GM12891 (cell line): ENCODE measurements around the gene AXIN1.

ENCODE experiments used
- POLR2A ChIP-seq: IDR thresholded peaks from 2 replicates; pipeline ENCODE4 v1.6.1; 2011; ENCODE audit warnings: low read depth, low read length, control low read depth
- POLR2AphosphoS5 ChIP-seq: IDR thresholded peaks from 2 replicates; pipeline ENCODE4 v1.6.1; 2011; ENCODE audit warnings: low read depth, low read length, control low read depth
- POU2F2 ChIP-seq: IDR thresholded peaks from 2 replicates; pipeline ENCODE4 v1.6.1; 2011; ENCODE audit warnings: low read depth, mild to moderate bottlenecking, control low read depth, low read length, moderate library complexity
- SPI1 ChIP-seq: IDR thresholded peaks from 2 replicates; pipeline ENCODE4 v1.6.1; 2011; ENCODE audit warnings: low read depth, low read length, control low read depth
- TAF1 ChIP-seq: IDR thresholded peaks from 2 replicates; pipeline ENCODE4 v1.6.1; 2011; ENCODE audit warnings: low read depth, low read length, control low read depth

DNA sequence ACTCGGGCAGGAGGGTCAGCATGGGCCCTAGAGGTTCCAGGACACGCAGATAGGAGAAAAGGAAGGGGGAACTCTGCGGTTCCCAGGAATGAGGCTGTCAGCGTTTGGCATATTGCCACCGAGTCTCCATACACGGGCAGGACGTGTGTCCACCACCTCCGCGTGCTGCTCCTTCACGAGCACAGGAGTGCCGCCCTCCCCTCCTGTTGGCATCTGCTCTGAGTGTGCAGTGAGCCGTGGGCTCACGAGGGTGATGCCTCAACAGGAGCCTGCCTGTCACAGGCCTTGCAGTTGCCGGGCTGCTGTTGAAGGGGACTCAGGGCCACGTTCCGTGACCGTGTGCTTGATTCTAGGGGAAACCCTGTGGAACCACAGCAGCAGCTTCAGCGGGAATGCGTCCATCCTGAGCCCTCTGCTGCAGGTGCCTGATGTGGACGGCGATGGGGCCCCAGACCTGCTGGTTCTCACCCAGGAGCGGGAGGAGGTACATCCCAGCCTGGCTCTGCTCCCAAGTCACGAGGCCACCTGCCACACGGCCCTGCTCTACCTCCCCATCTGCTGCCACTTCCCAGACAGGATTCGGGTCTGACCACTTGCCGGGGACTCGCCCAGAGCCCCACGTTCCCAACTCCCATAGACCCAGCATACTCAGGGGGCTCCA lies 91.4 kb downstream of the AXIN1 start:
- TF ChIP-seq POLR2A (no peak), POLR2AphosphoS5 (no peak), TAF1 (no peak), SPI1 (no peak), POU2F2 (no peak)
